ENCODE data around the gene KMT5C.

KMT5C gene

GRCh38 chr19:55384131-55384919 lies 44.6 kb downstream of the KMT5C start, which contains the start of gene TMEM238:
Gene TMEM238 (minus strand): TSS chr19:55384292. CDS start chr19:55384259, 33 bp downstream.
- DNase-seq, result no peak
- Mint-ChIP-seq H3K4me1 (peaks cover 43% of the 10 kb centered on the region), H3K9me3 (peaks cover 10% of the 10 kb centered on the region), H3K4me3 (peak within 1 kb of the TSS; percentile 100), H3K27me3 (ENCODE audit: low read depth, poor library complexity) (peaks cover 14% of the 10 kb centered on the region), H3K36me3 (ENCODE audit: low read depth) (peaks cover 20% of the 10 kb centered on the region), H3K27ac (peak within 1 kb of the TSS; percentile 97)
- no peak for TF ChIP-seq CTCF (IDR thresholded peaks at IDR 0.05)

GRCh38 chr19:55384920-55385723 lies 45.4 kb downstream of the KMT5C start:
- Mint-ChIP-seq H3K4me1 (peaks cover 50% of the 10 kb centered on the region), H3K36me3 (ENCODE audit: low read depth) (peaks cover 26% of the 10 kb centered on the region), H3K4me3 (peak overlapping the region; percentile 100), H3K27me3 (ENCODE audit: low read depth, poor library complexity) (peaks cover 7% of the 10 kb centered on the region), H3K9me3 (peaks cover 10% of the 10 kb centered on the region), H3K27ac (peak overlapping the region; percentile 97)
- TF ChIP-seq CTCF (IDR thresholded peaks at IDR 0.05), result no peak
- DNase-seq, result peak; percentile 98

GRCh38 chr19:55385724-55386492 lies 46.2 kb downstream of the KMT5C start, which contains the start of gene RPL28:
Gene RPL28 (plus strand): TSS chr19:55385932. CDS start chr19:55386358, 426 bp downstream.
- Mint-ChIP-seq H3K4me3 (peak within 1 kb of the TSS; percentile 100), H3K36me3 (ENCODE audit: low read depth) (peaks cover 32% of the 10 kb centered on the region)

GRCh38 chr19:55386493-55386971 lies 46.9 kb downstream of the KMT5C start:
- Mint-ChIP-seq H3K4me1 (peaks cover 60% of the 10 kb centered on the region), H3K36me3 (ENCODE audit: low read depth) (peaks cover 33% of the 10 kb centered on the region), H3K27me3 (ENCODE audit: low read depth, poor library complexity) (peaks cover 7% of the 10 kb centered on the region), H3K9me3 (peaks cover 10% of the 10 kb centered on the region), H3K27ac (peak overlapping the region; percentile 98), H3K4me3 (peak overlapping the region; percentile 100)
- no peak for TF ChIP-seq CTCF (IDR thresholded peaks at IDR 0.05)
- peak; percentile 54 for DNase-seq

More at GRCh38 chr19:55385724-55386492, 46.2 kb downstream of the KMT5C start, which contains the start of gene RPL28:
- Mint-ChIP-seq H3K9me3 (peaks cover 10% of the 10 kb centered on the region), H3K4me1 (peaks cover 57% of the 10 kb centered on the region), H3K27ac (peak within 1 kb of the TSS; percentile 98), H3K27me3 (ENCODE audit: low read depth, poor library complexity) (peaks cover 7% of the 10 kb centered on the region)
- no peak for TF ChIP-seq CTCF (IDR thresholded peaks at IDR 0.05)
- peak; percentile 97 for DNase-seq

GRCh38 chr19:55387736-55388497 lies 48.2 kb downstream of the KMT5C start:
- peak overlapping the region; percentile 100 for H3K4me3 Mint-ChIP-seq
- no peaks in the 10 kb centered on the region for H3K9me3 Mint-ChIP-seq
- DNase-seq, result no peak
- TF ChIP-seq CTCF (IDR thresholded peaks at IDR 0.05), result no peak
- peaks cover 4% of the 10 kb centered on the region for H3K27me3 Mint-ChIP-seq (ENCODE audit: low read depth, poor library complexity)
- peaks cover 74% of the 10 kb centered on the region for H3K4me1 Mint-ChIP-seq
- no peak overlapping the region for H3K27ac Mint-ChIP-seq
- H3K36me3 Mint-ChIP-seq (ENCODE audit: low read depth), result peaks cover 35% of the 10 kb centered on the region

Measured in nephron progenitor cell (in vitro differentiated cells).